Glomerular visceral epithelial cell (primary cell): Measurements from ENCODE around the gene ALDH18A1.

Experiments
- DNase-seq: peaks from one replicate; pipeline ENCODE4 v3.0.0-alpha.2; 2016; ENCODE audit errors: extremely low spot score

Gene ALDH18A1

GRCh38 chr10:95558593-95559320, 97.8 kb downstream of the ALDH18A1 start:
- DNase-seq, result no peak

GRCh38 chr10:95556994-95557767, 99.3 kb downstream of the ALDH18A1 start:
- DNase-seq, result no peak
